ENCODE measurements around the gene KCNA5. TPM values are rescaled to one million over a fixed set of nuclear protein-coding genes. Genes with fewer than 3 reads are reported as not detected.

Gene KCNA5
- total RNA-seq, 2 donors from 2014 or later, result 0.18 to 0.95 TPM

- ATAC-seq, result peak; percentile 51
- peak in 1 of 2 donors; percentile 33 for DNase-seq
- intact Hi-C loops (cut with DNase I, micrococcal nuclease), result loop anchor here in 1 of 2 donors (2.0 kb wide), 1 partner anchor 62 kb away; no protein-coding TSS in a partner anchor
Measured at GRCh38 chr12:5022465-5023061, 21.1 kb upstream of the KCNA5 start.

DNA sequence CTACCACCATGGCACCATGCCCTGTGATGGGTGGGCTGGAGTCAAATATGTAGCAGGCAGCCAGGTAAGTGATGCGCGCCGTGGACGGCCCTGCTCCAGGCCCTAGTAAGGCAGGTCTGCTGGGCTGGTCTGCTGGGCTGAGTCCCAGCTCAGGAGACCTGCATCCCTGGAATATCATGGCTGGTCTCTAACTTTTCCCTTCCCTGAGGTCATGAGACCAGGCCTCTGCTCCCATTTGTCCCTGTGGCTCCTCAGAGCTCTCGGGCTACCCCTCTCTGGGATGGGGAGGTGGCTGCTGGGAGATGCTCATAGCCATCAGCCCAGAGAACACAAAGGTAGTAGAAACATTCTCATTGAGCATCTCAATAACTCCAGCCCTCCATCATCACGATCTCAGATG is 19.8 kb upstream of the KCNA5 start:
- DNase-seq (no peak), ATAC-seq (no peak)
- intact Hi-C loops (cut with DNase I, micrococcal nuclease), result loop anchor here in 1 of 2 donors (2.0 kb wide), 1 partner anchor 61 kb away; no protein-coding TSS in a partner anchor

DNA sequence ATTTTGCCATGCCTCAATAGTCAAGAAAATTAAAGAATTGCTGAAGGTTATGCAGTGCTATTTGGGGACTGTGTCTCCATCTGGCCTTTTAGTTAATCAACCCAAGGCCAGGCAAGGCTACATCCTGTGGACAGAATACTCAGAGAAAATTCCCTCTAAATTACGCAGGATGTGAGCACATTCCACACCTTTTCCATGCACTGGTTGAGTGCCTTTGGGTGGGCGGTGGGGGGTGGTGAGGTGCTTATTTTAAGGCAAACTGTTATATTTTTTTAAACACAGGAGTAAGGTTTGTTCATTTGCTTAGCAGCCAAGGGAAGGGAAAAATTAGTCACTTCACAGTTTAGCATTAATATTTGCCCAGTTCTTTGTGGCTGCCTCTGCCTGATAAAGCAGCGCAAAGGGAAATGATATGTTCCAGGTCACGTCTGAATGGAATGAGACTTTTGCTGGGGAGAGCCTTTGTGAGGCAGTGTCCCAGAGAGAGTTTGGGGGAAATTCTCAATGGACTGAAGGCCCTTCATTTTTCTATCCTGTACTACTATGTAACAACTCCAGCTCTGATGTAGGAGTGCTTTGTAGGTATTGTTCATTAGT is 17.2 kb upstream of the KCNA5 start:
- ATAC-seq (no peak), DNase-seq (no peak)
- intact Hi-C loops (cut with DNase I, micrococcal nuclease), result no loop called here

GRCh38 chr12:5027046-5027821 is 16.4 kb upstream of the KCNA5 start:
- intact Hi-C loops (cut with DNase I, micrococcal nuclease), result no loop called here
- no peak for DNase-seq
- ATAC-seq, result no peak

GRCh38 chr12:5030066-5030465 is 13.6 kb upstream of the KCNA5 start:
- ATAC-seq (no peak), DNase-seq (no peak)
- intact Hi-C loops (cut with DNase I, micrococcal nuclease), result no loop called here

- ATAC-seq (no peak), DNase-seq (no peak)
- intact Hi-C loops (cut with DNase I, micrococcal nuclease), result no loop called here
Measured at GRCh38 chr12:5031242-5031641, 12.4 kb upstream of the KCNA5 start.

DNA sequence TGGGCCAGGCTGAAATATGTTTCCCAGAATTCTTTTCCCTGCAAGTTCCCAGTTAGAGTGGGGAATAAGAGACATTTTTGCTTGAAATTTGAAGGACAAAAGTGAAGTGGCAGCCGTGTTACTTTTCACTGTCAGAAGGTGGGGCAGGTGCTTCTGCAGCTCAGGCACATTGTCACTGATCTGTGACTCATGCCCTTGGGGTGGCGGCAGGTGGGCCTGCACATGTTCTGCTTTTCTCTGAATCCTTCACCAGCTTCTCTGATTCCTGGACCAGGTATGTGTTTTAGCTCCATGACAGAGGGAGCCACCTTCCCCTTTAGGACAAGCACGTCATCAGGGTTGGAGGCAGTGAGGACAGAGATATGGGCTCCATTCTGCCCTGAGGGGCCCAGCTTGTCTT is 11.7 kb upstream of the KCNA5 start:
- no peak for ATAC-seq
- intact Hi-C loops (cut with DNase I, micrococcal nuclease), result no loop called here
- no peak for DNase-seq

GRCh38 chr12:5032821-5033220 is 10.9 kb upstream of the KCNA5 start:
- ATAC-seq (no peak), DNase-seq (no peak)
- intact Hi-C loops (cut with DNase I, micrococcal nuclease), result no loop called here

GRCh38 chr12:5033883-5034282 is 9.8 kb upstream of the KCNA5 start:
- no peak for DNase-seq
- intact Hi-C loops (cut with DNase I, micrococcal nuclease), result no loop called here
- no peak for ATAC-seq

GRCh38 chr12:5034603-5035002 is 9.1 kb upstream of the KCNA5 start:
- intact Hi-C loops (cut with DNase I, micrococcal nuclease), result no loop called here
- DNase-seq (no peak), ATAC-seq (no peak)

GRCh38 chr12:5035618-5036017 is 8.1 kb upstream of the KCNA5 start:
- intact Hi-C loops (cut with DNase I, micrococcal nuclease), result no loop called here
- ATAC-seq (no peak), DNase-seq (no peak)

DNA sequence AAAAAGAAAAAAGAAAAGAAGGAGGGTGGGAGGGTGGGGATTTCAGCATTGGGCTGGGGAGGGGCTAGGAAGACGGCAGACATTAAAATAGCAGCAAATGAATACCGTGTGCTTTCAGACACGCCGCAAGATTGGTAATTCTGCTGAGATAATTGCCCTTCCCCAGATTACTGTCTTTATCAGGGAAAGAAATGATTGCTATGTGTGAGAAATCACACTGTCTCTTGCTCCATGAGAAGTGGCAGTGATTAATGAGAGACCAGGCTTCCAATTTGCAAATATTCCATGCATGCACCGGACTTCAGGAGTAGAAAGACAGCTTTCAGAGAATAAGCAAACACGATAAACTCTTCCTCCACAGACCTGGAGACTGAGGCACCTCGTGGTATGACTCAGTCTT is 7.6 kb upstream of the KCNA5 start:
- no peak for DNase-seq
- intact Hi-C loops (cut with DNase I, micrococcal nuclease), result no loop called here
- no peak for ATAC-seq

DNA sequence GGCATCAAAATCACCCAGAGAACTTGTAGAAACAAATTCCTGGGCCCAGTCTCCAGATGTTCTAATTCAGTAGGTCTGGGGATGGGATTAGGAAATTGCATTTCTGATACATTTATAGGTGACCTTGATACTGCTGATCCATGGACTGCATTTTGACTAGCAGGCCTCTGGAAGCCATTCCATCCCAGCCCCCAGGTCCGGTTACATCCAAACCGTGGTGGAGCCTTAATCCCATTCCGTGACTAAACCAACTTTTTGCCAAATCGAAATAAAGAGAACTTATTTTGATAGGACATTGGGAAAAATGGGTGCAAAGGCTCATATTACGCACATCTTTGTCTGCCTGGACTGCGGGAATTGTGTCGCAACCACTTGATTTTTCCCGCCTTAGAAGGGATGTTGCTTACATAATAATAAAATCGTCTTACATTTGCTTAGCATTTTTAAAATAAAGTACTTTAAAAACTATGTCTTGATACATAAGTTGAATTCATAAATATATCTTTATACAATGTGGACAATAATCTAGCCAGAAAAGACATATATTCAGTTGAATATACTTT is 5.8 kb upstream of the KCNA5 start:
- ATAC-seq, result no peak
- intact Hi-C loops (cut with DNase I, micrococcal nuclease), result no loop called here
- DNase-seq, result no peak

DNA sequence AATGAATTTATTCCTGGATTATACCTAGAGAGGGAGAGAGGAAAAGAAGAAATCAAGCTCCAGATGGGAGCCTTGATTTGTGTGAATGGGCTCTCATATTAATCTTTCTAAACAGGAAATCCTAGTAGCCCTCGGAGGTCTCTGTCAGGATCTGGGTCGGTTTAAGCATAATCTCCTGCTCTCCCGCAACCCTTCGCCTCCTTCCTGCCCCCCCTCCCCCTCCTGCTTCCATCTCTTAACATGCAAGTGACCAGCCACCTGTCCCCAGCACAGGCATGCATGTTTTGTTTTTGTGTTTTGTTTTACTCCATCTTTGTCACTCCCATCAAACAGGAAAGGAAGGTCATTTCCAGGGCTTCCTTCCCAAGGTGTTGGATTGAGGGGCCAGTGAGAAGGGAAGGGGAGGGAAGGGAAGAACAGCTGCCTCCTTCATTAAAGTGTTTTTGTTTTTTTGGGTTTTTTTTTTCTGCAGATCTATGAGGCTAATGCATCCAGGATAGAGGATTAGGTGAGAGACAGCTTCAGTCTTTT is 4.8 kb upstream of the KCNA5 start:
- intact Hi-C loops (cut with DNase I, micrococcal nuclease), result no loop called here
- ATAC-seq (no peak), DNase-seq (no peak)

DNA sequence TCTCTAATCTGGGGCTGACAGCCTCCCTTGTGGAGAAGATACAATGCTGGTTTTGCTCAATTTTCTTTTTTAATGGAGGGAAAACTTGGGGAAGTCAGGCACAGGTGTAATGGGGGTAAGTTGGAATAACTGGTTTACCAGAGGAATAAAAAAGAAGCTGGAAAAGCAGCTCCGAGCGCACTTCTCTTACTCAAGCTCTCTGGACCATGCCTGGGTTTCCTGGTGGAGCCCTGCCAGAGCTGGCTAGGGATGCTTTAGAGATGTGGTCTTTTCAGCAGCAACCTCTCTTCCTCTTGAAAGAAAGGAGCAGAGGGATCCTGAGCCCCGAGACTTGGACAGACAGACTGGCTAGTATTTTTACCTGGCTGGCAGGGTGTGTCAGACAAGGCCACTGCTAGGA is 3.9 kb upstream of the KCNA5 start:
- no peak for DNase-seq
- no peak for ATAC-seq
- intact Hi-C loops (cut with DNase I, micrococcal nuclease), result no loop called here

GRCh38 chr12:5040368-5040767 is 3.3 kb upstream of the KCNA5 start:
- ATAC-seq (no peak), DNase-seq (no peak)
- intact Hi-C loops (cut with DNase I, micrococcal nuclease), result no loop called here

DNA sequence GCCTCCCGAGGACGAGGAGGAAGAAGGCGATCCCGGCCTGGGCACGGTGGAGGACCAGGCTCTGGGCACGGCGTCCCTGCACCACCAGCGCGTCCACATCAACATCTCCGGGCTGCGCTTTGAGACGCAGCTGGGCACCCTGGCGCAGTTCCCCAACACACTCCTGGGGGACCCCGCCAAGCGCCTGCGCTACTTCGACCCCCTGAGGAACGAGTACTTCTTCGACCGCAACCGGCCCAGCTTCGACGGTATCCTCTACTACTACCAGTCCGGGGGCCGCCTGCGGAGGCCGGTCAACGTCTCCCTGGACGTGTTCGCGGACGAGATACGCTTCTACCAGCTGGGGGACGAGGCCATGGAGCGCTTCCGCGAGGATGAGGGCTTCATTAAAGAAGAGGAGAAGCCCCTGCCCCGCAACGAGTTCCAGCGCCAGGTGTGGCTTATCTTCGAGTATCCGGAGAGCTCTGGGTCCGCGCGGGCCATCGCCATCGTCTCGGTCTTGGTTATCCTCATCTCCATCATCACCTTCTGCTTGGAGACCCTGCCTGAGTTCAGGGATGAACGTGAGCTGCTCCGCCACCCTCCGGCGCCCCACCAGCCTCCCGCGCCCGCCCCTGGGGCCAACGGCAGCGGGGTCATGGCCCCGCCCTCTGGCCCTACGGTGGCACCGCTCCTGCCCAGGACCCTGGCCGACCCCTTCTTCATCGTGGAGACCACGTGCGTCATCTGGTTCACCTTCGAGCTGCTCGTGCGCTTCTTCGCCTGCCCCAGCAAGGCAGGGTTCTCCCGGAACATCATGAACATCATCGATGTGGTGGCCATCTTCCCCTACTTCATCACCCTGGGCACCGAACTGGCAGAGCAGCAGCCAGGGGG is 979 bp downstream of the KCNA5 start:
- no peak for ATAC-seq
- intact Hi-C loops (cut with DNase I, micrococcal nuclease), result no loop called here
- DNase-seq, result no peak

GRCh38 chr12:5047094-5047493 is 3.4 kb downstream of the KCNA5 start:
- peak in 1 of 2 donors; percentile 46 for DNase-seq
- intact Hi-C loops (cut with DNase I, micrococcal nuclease), result no loop called here
- ATAC-seq, result no peak

- no peak for DNase-seq
- ATAC-seq, result no peak
- intact Hi-C loops (cut with DNase I, micrococcal nuclease), result no loop called here
Measured at GRCh38 chr12:5047729-5048128, 4.0 kb downstream of the KCNA5 start.
